HepG2 (cell line): Measurements from ENCODE around the gene EIF3B. TPM values are rescaled to one million over a fixed set of nuclear protein-coding genes. Genes with fewer than 3 reads are reported as not detected.
A peak's percentile ranks its signal among the peaks of the same experiment; 100 is the strongest.

Experiments
- ATAC-seq: fragments of 200-7000 bp; cut with Tn5 transposase; 3 replicates; pipeline ENCODE4 v1.9.1; 2020; ENCODE audit warnings: mild to moderate bottlenecking, moderate library complexity
- BruUV-seq: library from RNA; stranded (reverse); fragments of 400-500 nt; replicated peaks from 2 replicates; lab custom pipeline; 2021; lab: Mats Ljungman, UMichigan
- CTCF ChIA-PET: fragments of 300-600 bp; formaldehyde crosslinking; extraction: SDS; loops from one replicate; lab custom pipeline; 2021; ENCODE audit warnings: low total read pairs, inconsistent platforms, low intra/inter-chr PET ratio; lab: Yijun Ruan, JAX
- POLR2A ChIA-PET: fragments of 350-600 bp; sonication (Branson Sonifier 250); formaldehyde crosslinking; loops from one replicate; lab custom pipeline; 2020; ENCODE audit warnings: antibody characterized with exemption, inconsistent platforms; lab: Yijun Ruan, JAX
- DNase-seq: peaks from one replicate; pipeline ENCODE4 v3.0.0-alpha.2; 2015; ENCODE audit warnings: low spot score
- FAIRE-seq: peaks from 3 replicates; lab custom pipeline; 2011; peaks lifted over from hg19 to GRCh38; lab: Jason Lieb, UNC
- H2AFZ ChIP-seq: one replicate; pipeline ENCODE4 v1.6.1; 2011; ENCODE audit warnings: low read length, inconsistent platforms
- H3K27ac ChIP-seq: fragments of 300-600 bp; 3 replicates; pipeline ENCODE4 v1.8.0; 2011; ENCODE audit warnings: mixed run types, mild to moderate bottlenecking, mixed read lengths, low read length, inconsistent platforms; ENCODE audit not compliant: insufficient read depth; ENCODE audit errors: extremely low read length
- H3K27me3 ChIP-seq, 2 experiments: fragments of 200-600 bp in 1 of 2; 2 replicates in 1 of 2; 3 replicates in 1 of 2; pipeline versions ENCODE4 v1.6.0 to v1.8.0; 2011; ENCODE audit warnings: low read length in 2 of 2, mild to moderate bottlenecking in 2 of 2, moderate library complexity in 2 of 2, inconsistent platforms in 1 of 2; ENCODE audit not compliant: insufficient read depth in 2 of 2, control insufficient read depth in 1 of 2
- H3K36me3 ChIP-seq, 2 experiments: fragments of 200-600 bp in 1 of 2; replicated peaks in 1 of 2; 2 replicates in 1 of 2; 3 replicates in 1 of 2; pipeline versions ENCODE4 v1.5.1 to v1.8.0; 2011; ENCODE audit warnings: low read length in 2 of 2, inconsistent platforms in 1 of 2; ENCODE audit not compliant: insufficient read depth in 2 of 2, control insufficient read depth in 1 of 2
- H3K4me1 ChIP-seq: 2 replicates; pipeline ENCODE4 v1.5.1; 2012; ENCODE audit warnings: low read length, inconsistent platforms; ENCODE audit not compliant: insufficient read depth
- H3K4me2 ChIP-seq: 2 replicates; pipeline ENCODE4 v1.6.0; 2011; ENCODE audit warnings: low read depth, low read length, inconsistent platforms
- H3K4me3 ChIP-seq, 3 experiments: fragments of 200-600 bp in 1 of 3; sonication (generic), shearing (Covaris generic) in 1 of 3; replicated peaks in 1 of 3; 2 replicates each; pipeline ENCODE4 v1.5.1; 2011 to 2016; ENCODE audit warnings: low read length in 3 of 3, inconsistent platforms in 2 of 3, low read depth in 2 of 3, mild to moderate bottlenecking in 2 of 3, control low read depth in 1 of 3, mixed read lengths in 1 of 3; ENCODE audit not compliant: insufficient read depth in 1 of 3
- H3K79me2 ChIP-seq: one replicate; pipeline ENCODE4 v1.6.1; 2011; ENCODE audit warnings: low read length, inconsistent platforms; ENCODE audit not compliant: insufficient read depth
- H3K9ac ChIP-seq: 2 replicates; pipeline ENCODE4 v1.6.0; 2011; ENCODE audit warnings: mild to moderate bottlenecking, low read depth, low read length, inconsistent platforms; ENCODE audit not compliant: insufficient read depth
- H3K9me3 ChIP-seq: 2 replicates; pipeline ENCODE4 v1.5.1; 2012; ENCODE audit warnings: mild to moderate bottlenecking, low read length
- H4K20me1 ChIP-seq: 2 replicates; pipeline ENCODE4 v1.6.0; 2011; ENCODE audit warnings: inconsistent platforms, mild to moderate bottlenecking, low read length, moderate library complexity; ENCODE audit not compliant: insufficient read depth
- AGO2 ChIP-seq: fragments of 200-400 bp; formaldehyde crosslinking; optimal IDR thresholded peaks from 2 replicates; pipeline ENCODE3; 2017; ENCODE audit warnings: mild to moderate bottlenecking, low read depth, low read length, moderate library complexity
- RBAK ChIP-seq: sonication (generic); formaldehyde crosslinking; IDR thresholded peaks from 2 replicates; pipeline ENCODE4 v1.5.1; 2020; ENCODE audit warnings: mild to moderate bottlenecking, missing genetic modification reagents
- REXO4 ChIP-seq: sonication (generic); formaldehyde crosslinking; IDR thresholded peaks from 2 replicates; pipeline ENCODE4 v1.8.0; 2022; ENCODE audit warnings: missing genetic modification reagents, mild to moderate bottlenecking, borderline replicate concordance
- SOX5 ChIP-seq: IDR thresholded peaks from 2 replicates; pipeline ENCODE4 v1.6.1; 2016; ENCODE audit warnings: borderline replicate concordance
- ZBTB34 ChIP-seq: sonication (generic); formaldehyde crosslinking; IDR thresholded peaks from 2 replicates; pipeline ENCODE4 v1.8.0; 2022; ENCODE audit warnings: mild to moderate bottlenecking, missing genetic modification reagents
- ZUFSP ChIP-seq: sonication (generic); formaldehyde crosslinking; IDR thresholded peaks from 2 replicates; pipeline ENCODE4 v1.9.0; 2021; ENCODE audit warnings: missing genetic modification reagents, mild to moderate bottlenecking, borderline replicate concordance
- WGBS: methylation state at CpG from one replicate; pipeline ENCODE4 v1.1.6; 2017; ENCODE audit warnings: low lambda C conversion rate; 5-methylcytosine and 5-hydroxymethylcytosine counted together
- in situ Hi-C: cut with HindIII; loops from 2 replicates; pipeline ENCODE4 v1.10.0; 2017; ENCODE audit warnings: low pct_unique_long_range_greater_than_20kb; ENCODE audit not compliant: extremely low pct_ligation_motif_present
- intact Hi-C: fragments of 100-400 bp; cut with micrococcal nuclease; formaldehyde crosslinking; loops from one replicate; pipeline ENCODE4 v1.10.0; 2022; ENCODE audit not compliant: unreplicated experiment
- polyA plus RNA-seq, 8 experiments: library from polyadenylated mRNA; depleted of rRNA in 3 of 8; stranded (reverse) in 7 of 8; unstranded in 1 of 8; fragments of >200 nt; fragmentation: Illumina TruSeq in 4 of 8; extraction: Trizol in 4 of 8; gene quantifications; 2 replicates each; pipeline versions ENCODE4 v1.2.1 to v1.2.3, GENCODE V29; 2011 to 2016; ENCODE audit warnings: low read depth in 4 of 8, missing spikeins in 1 of 8, mixed read lengths in 1 of 8; ENCODE audit not compliant: insufficient read depth in 1 of 8
- total RNA-seq, 5 experiments: library from RNA; depleted of rRNA; stranded (reverse); fragments of >200 nt; fragmentation: Illumina TruSeq; extraction: Trizol; gene quantifications; 2 replicates each; pipeline ENCODE4 v1.2.3, GENCODE V29; 2016; ENCODE audit warnings: low read depth in 1 of 5

EIF3B gene
- total and polyA plus RNA-seq, 2 of the 13 experiments (the other 11 are each of a cell fraction or from before 2014, with no cell fraction given), result 92.2 to 241 TPM

- no peak for TF ChIP-seq ZBTB34 (CRISPR knock-in tag)
- TF ChIP-seq AGO2, result peak; percentile 20
- no peak for TF ChIP-seq SOX5 (CRISPR knock-in tag)
- TF ChIP-seq, all 625 proteins: peak for 2
Observed at GRCh38 chr7:2405601-2406345, 51.1 kb downstream of the EIF3B start (continued).

- Histone ChIP-seq H3K27ac (no peak overlapping the region), H3K9ac (no peak overlapping the region), H4K20me1 (0 out of 2 replicates have a peak, but pooled peaks cover 3% of the 10 kb centered on the region), H3K27me3 (no peaks in the 10 kb centered on the region), H3K9me3 (no peaks in the 10 kb centered on the region), H2AFZ (no peak overlapping the region), H3K36me3 (no peaks in the 10 kb centered on the region), H3K4me2 (no peak overlapping the region), H3K79me2 (peaks cover 40% of the 10 kb centered on the region)
- BruUV-seq, result no TSS peak
- ATAC-seq (no peak), DNase-seq (no peak), FAIRE-seq (no peak)
- in situ Hi-C loops, result no loop called here
- POLR2A ChIA-PET, result no interaction called here
- TF ChIP-seq RBAK (CRISPR knock-in tag) (no peak), REXO4 (no peak), ZUFSP (CRISPR knock-in tag) (no peak)
- TF ChIP-seq, all 625 proteins: peak for 0
- intact Hi-C loops, result no loop called here
- Histone ChIP-seq H3K4me3 (no peak overlapping the region), H3K4me1 (peaks cover 58% of the 10 kb centered on the region)
- CTCF ChIA-PET, result no interaction called here
- 94% methylated on average over 15 of the region's 15 CpGs for WGBS
Observed at GRCh38 chr7:2409745-2410414, 55.3 kb downstream of the EIF3B start.
